Heart left ventricle (tissue), 13 donors: ENCODE measurements around the gene OR51E2.

Experiments
- POLR2A ChIP-seq, 2 donors: fragments of 450-650 bp; IDR thresholded peaks; one replicate each; pipeline ENCODE4 v1.6.1; 2017; ENCODE audit warnings: antibody characterized with exemption in 2 of 2, mild to moderate bottlenecking in 2 of 2, moderate library complexity in 2 of 2
- TF ChIP-seq, protein P1 (sequence below), 12 donors: fragments of 200-600 bp; sonication (generic) in 4 of 12; IDR thresholded peaks; one replicate each; pipeline versions ENCODE4 v1.5.0 to v1.8.0; 2018 to 2022; ENCODE audit warnings: antibody characterized with exemption in 12 of 12, mild to moderate bottlenecking in 5 of 12
- donor health status: ischemic (EF 13 %, LVEDD 7.1; RV severe dilation, severe dysfunction).
- donor health status: DM: no; HTN: yes; CAD: no.
- donor health status: DM: no; HTN: no; CAD: no.
- donor health status: ischemic (EF 25% LVEDD 6.9; RV normal size, moderate dysfunction).
- donor health status: ischemic (EF 25% LVEDD 5.7; RV mildly dilated, moderate dysfunction).
- donor health status: ischemic (EF 35%, LVEDD 5.7; RV mildly dilated, moderate dysfunction).
- donor health status: nonischemic (EF 11% LVEDD 7.7; RV severe dilation, severe dysfunction).
- donor health status: DM: yes; HTN: yes; CAD: no.
- donor health status: PGD.
- donor health status: ischemic (EF 29% LVEDD 5.4; RV normal size, mild dysfunction).
- donor health status: nonischemic (EF 23%, LVEDD 6.1; RV moderate dilation, normal function).

GRCh38 chr11:4700436-4700820 is 2.8 kb upstream of the OR51E2 start:
- no peak for TF ChIP-seq POLR2A (IDR thresholded peaks at IDR 0.05)
- TF ChIP-seq, protein P1, sequence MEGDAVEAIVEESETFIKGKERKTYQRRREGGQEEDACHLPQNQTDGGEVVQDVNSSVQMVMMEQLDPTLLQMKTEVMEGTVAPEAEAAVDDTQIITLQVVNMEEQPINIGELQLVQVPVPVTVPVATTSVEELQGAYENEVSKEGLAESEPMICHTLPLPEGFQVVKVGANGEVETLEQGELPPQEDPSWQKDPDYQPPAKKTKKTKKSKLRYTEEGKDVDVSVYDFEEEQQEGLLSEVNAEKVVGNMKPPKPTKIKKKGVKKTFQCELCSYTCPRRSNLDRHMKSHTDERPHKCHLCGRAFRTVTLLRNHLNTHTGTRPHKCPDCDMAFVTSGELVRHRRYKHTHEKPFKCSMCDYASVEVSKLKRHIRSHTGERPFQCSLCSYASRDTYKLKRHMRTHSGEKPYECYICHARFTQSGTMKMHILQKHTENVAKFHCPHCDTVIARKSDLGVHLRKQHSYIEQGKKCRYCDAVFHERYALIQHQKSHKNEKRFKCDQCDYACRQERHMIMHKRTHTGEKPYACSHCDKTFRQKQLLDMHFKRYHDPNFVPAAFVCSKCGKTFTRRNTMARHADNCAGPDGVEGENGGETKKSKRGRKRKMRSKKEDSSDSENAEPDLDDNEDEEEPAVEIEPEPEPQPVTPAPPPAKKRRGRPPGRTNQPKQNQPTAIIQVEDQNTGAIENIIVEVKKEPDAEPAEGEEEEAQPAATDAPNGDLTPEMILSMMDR (IDR thresholded peaks at IDR 0.05): no peak
